ENCODE results near the gene CHST7.

CHST7 gene

DNA sequence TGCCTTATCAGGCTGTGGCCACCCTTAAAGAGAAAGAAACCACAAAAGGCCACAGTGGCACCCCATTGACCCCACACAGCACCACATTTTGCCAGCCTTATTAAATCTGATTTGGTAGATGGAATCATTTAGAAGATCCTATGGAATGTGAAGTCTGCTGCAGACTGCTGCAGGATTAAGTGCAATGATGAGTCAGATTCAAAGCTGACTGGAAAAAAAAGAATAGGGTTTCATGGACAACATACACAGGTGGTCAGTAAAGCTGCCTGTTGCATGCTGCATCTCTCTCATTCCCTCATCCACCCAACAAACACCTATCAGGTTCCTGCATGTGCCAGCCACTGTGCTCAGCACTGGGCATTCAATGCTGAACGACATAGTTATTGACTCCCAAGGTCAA is 56.6 kb downstream of the CHST7 start:
- no peaks in the 10 kb centered on the region for H3K27me3 Mint-ChIP-seq (ENCODE audit: low read depth)
- H3K9me3 Mint-ChIP-seq: no peaks in the 10 kb centered on the region
- H3K4me1 Mint-ChIP-seq (ENCODE audit: low read depth): peaks cover 34% of the 10 kb centered on the region
- no peak overlapping the region for H3K27ac Mint-ChIP-seq
- peaks cover 37% of the 10 kb centered on the region for H3K36me3 Mint-ChIP-seq (ENCODE audit: low read depth)
- no peak for DNase-seq (ENCODE audit: low spot score)
- no peak overlapping the region for H3K4me3 Mint-ChIP-seq

DNA sequence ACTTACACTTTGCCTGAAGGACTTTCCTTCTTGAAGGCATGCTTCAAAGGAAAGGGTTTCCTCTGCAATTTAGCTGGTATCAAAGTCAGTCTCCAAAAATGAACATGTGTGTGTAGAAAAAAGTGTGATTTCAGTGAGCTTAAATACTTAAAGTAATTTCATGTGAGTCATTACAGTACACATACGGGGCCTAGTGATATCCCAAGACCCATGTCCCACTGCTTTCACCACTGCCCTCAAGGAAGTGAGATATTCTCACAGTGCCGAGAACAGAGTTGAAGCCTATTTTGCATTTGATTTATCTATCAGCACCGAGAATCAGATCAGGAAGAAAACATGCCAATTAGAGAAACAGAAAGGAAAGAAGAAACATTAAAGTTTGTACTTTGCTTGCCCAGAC is 61.0 kb downstream of the CHST7 start:
- DNase-seq (ENCODE audit: low spot score): no peak
- Mint-ChIP-seq H3K36me3 (ENCODE audit: low read depth) (peaks cover 37% of the 10 kb centered on the region), H3K27ac (no peak overlapping the region), H3K4me3 (no peak overlapping the region), H3K27me3 (ENCODE audit: low read depth) (no peaks in the 10 kb centered on the region), H3K9me3 (no peaks in the 10 kb centered on the region), H3K4me1 (ENCODE audit: low read depth) (peaks cover 32% of the 10 kb centered on the region)

DNA sequence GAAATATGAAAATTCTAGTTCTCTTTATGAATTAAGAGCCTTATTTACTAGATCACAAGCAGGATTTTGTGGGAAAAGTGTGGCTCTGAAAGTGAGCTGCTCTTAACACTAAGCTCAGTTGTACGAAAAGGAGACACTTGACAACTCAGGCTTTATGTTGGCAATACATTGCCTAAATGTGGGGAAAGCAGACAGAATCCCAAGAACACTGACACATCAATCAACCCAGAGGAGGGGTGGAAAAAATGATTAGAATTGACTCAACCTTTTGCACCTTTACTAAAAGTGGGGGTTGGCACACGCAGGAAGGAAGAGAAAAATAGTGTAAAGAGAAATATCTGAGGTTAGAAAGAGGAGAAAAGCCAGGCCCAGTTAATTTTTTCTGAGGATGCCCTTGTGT is 61.6 kb downstream of the CHST7 start:
- Mint-ChIP-seq H3K9me3 (no peaks in the 10 kb centered on the region), H3K4me1 (ENCODE audit: low read depth) (peaks cover 31% of the 10 kb centered on the region), H3K36me3 (ENCODE audit: low read depth) (peaks cover 37% of the 10 kb centered on the region), H3K27me3 (ENCODE audit: low read depth) (no peaks in the 10 kb centered on the region), H3K27ac (peak overlapping the region; percentile 6), H3K4me3 (no peak overlapping the region)
- no peak for DNase-seq (ENCODE audit: low spot score)

DNA sequence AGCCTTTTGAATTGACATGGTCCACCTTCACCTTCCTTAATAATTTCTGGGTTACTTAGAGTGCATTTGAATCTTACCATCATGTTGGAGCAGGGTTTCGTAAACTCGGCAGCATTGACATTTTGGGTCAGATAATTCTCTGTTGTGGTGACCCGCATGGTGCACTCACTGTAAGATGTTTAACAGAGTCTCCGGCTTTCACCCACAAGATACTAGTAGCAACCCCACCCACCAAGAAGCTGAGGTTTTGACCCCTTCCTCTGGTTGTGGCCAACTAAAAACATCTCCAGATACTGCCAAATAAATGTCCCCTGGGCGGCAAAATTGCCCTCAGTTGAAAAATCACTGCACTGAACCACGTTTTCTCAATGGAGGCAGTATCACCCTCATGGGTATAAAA is 62.7 kb downstream of the CHST7 start:
- Mint-ChIP-seq H3K36me3 (ENCODE audit: low read depth) (peaks cover 36% of the 10 kb centered on the region), H3K4me3 (no peak overlapping the region), H3K27ac (no peak overlapping the region), H3K9me3 (no peaks in the 10 kb centered on the region), H3K4me1 (ENCODE audit: low read depth) (peaks cover 31% of the 10 kb centered on the region), H3K27me3 (ENCODE audit: low read depth) (no peaks in the 10 kb centered on the region)
- no peak for DNase-seq (ENCODE audit: low spot score)

DNA sequence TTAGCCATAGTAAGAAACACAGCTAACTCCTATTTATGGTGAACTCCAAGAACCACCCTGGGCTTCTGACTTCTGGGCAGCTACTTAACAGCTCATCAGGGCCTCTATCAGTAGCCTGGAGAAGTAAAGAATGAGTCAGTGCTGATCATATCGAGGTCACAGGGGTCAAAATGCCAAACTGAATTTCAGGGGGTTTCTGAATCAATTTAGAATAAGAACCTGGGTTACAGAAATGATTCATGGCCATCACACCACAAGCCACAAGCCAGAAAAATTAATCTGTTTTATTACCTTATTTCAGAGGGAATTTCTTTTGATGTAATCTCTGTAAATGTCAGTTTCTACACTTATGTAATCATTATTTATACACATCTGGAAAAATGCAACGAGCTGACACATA is 64.4 kb downstream of the CHST7 start:
- no peak overlapping the region for H3K27ac Mint-ChIP-seq

DNA sequence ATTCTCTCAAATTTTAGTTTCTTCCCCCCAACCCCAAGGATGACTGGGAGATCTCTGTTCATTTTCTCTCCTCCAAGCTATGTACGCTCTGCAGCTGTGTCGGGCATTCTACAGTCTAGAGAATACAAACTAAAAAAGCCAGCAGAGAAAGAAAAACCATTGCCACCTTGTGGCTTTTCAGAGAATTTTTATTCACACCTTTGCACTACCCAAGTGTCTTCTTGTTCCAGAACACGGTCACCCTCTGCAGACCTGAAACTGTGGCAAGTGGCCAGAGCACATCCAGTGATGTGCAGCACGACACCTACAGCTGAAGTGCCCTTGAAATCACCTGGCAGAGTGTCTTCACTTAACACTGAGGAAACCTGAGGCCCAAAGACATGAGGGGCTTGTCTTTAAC is 68.6 kb downstream of the CHST7 start:
- no peak overlapping the region for H3K4me3 Mint-ChIP-seq
- H3K9me3 Mint-ChIP-seq: no peaks in the 10 kb centered on the region
- H3K4me1 Mint-ChIP-seq (ENCODE audit: low read depth): peaks cover 19% of the 10 kb centered on the region
- H3K27me3 Mint-ChIP-seq (ENCODE audit: low read depth): no peaks in the 10 kb centered on the region
- peaks cover 13% of the 10 kb centered on the region for H3K36me3 Mint-ChIP-seq (ENCODE audit: low read depth)
- no peak for DNase-seq (ENCODE audit: low spot score)
- H3K27ac Mint-ChIP-seq: no peak overlapping the region

More for the DNA sequence above, 64.4 kb downstream of the CHST7 start:
- H3K36me3 Mint-ChIP-seq (ENCODE audit: low read depth): peaks cover 28% of the 10 kb centered on the region
- peaks cover 35% of the 10 kb centered on the region for H3K4me1 Mint-ChIP-seq (ENCODE audit: low read depth)
- no peak overlapping the region for H3K4me3 Mint-ChIP-seq
- no peaks in the 10 kb centered on the region for H3K9me3 Mint-ChIP-seq
- no peaks in the 10 kb centered on the region for H3K27me3 Mint-ChIP-seq (ENCODE audit: low read depth)
- DNase-seq (ENCODE audit: low spot score): peak; percentile 42

DNA sequence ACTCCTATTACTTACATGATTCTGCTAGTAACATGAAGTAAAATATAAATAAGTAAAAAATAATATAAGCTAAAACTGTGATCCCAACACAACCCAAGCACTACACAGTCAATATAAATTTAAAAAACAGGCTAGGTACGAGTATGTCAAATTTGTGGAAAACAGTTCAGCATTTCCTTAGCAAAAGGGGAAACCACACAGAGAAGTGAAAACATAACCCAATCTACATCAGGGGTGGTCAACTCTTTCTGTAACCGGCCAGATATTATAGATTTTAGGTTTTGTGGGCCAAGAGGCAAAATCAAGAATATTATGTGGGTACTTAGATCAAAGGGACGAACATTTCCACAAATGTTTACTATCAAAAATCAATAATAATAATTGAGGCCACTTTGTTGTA is 70.1 kb downstream of the CHST7 start:
- no peak overlapping the region for H3K4me3 Mint-ChIP-seq
- no peaks in the 10 kb centered on the region for H3K9me3 Mint-ChIP-seq
- no peak for DNase-seq (ENCODE audit: low spot score)
- H3K36me3 Mint-ChIP-seq (ENCODE audit: low read depth): peaks cover 13% of the 10 kb centered on the region
- H3K27me3 Mint-ChIP-seq (ENCODE audit: low read depth): no peaks in the 10 kb centered on the region
- peaks cover 11% of the 10 kb centered on the region for H3K4me1 Mint-ChIP-seq (ENCODE audit: low read depth)
- no peak overlapping the region for H3K27ac Mint-ChIP-seq

DNA sequence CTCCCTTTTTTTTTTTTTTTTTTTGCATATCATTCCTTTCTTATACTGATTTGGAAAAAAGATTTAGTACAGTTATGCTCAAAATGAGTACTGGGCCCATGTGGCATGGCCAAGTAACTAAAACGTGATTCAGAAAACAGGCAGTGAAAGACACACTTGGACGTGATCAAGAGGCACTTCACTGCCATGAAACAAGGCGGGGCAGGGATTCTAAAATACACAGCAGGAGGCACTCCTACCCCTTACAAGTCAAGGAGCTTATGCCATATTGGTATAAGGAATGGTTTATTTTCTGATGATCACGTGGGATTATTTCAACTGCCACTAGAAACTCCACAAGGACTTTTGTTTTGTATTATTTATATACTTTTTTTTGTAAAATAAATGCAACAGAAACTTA is 72.0 kb downstream of the CHST7 start:
- no peaks in the 10 kb centered on the region for H3K27me3 Mint-ChIP-seq (ENCODE audit: low read depth)
- no peak for DNase-seq (ENCODE audit: low spot score)
- peaks cover 12% of the 10 kb centered on the region for H3K4me1 Mint-ChIP-seq (ENCODE audit: low read depth)
- H3K9me3 Mint-ChIP-seq: no peaks in the 10 kb centered on the region
- no peak overlapping the region for H3K4me3 Mint-ChIP-seq
- H3K36me3 Mint-ChIP-seq (ENCODE audit: low read depth): peaks cover 19% of the 10 kb centered on the region
- H3K27ac Mint-ChIP-seq: no peak overlapping the region

DNA sequence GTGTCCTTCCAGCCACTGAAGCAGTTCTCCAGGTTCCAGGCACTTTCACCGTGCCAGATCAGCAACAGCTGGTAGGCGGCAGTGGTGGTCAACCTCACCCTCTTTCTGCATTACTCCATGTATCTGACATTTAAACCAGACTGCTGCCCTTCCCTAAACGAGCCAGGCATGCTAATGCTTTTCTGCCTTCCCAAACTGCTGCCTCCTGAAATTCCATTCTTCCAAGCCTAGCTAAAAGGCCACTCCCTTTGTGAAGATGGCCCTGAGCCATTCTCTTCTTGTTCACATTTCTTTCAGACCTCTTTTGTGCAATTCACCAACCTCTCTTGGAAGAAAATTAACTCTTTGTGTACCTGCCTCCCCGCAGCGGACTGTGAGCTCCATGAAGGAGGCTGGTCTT is 73.7 kb downstream of the CHST7 start:
- Mint-ChIP-seq H3K27ac (no peak overlapping the region), H3K9me3 (no peaks in the 10 kb centered on the region), H3K4me1 (ENCODE audit: low read depth) (peaks cover 9% of the 10 kb centered on the region), H3K27me3 (ENCODE audit: low read depth) (no peaks in the 10 kb centered on the region), H3K4me3 (no peak overlapping the region), H3K36me3 (ENCODE audit: low read depth) (peaks cover 16% of the 10 kb centered on the region)
- DNase-seq (ENCODE audit: low spot score): no peak
